ENCODE data around the gene FNIP1. TPM values are rescaled to one million over a fixed set of nuclear protein-coding genes. Genes with fewer than 3 reads are reported as not detected.

FNIP1 gene
- total RNA-seq, 2 donors from 2014 or later, result 52.9 to 54.7 TPM

DNA sequence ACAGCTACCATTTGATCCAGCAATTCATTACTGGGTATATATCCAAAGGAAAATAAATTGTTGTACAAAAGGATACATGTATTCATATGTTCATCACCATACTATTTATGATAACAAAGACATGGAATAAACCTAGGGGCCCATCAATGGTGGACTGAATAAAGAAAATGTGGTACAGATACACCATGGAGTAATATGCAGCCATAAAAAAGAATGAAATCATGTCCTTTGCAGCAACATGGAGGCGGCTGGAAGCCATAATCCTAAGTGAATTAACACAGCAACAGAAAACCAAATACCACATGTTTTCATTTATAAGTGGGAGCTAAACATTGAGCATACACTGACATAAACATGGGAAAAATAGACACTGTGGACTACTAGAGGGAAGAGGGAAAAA is 37.1 kb downstream of the FNIP1 start:
- H3K9me3 ChIP-seq, result no peaks in the 10 kb centered on the region
- no peaks in the 10 kb centered on the region for H3K27me3 ChIP-seq (replicated peaks; ENCODE audit: insufficient read depth)
- H3K27ac ChIP-seq, result no peak overlapping the region
- H3K36me3 ChIP-seq, result no peaks in the 10 kb centered on the region
- ATAC-seq (ENCODE audit: insufficient number of reproducible peaks, low FRiP score, low read depth) (no peak), DNase-seq (ENCODE audit: low spot score) (no peak)
- TF ChIP-seq, protein P1, sequence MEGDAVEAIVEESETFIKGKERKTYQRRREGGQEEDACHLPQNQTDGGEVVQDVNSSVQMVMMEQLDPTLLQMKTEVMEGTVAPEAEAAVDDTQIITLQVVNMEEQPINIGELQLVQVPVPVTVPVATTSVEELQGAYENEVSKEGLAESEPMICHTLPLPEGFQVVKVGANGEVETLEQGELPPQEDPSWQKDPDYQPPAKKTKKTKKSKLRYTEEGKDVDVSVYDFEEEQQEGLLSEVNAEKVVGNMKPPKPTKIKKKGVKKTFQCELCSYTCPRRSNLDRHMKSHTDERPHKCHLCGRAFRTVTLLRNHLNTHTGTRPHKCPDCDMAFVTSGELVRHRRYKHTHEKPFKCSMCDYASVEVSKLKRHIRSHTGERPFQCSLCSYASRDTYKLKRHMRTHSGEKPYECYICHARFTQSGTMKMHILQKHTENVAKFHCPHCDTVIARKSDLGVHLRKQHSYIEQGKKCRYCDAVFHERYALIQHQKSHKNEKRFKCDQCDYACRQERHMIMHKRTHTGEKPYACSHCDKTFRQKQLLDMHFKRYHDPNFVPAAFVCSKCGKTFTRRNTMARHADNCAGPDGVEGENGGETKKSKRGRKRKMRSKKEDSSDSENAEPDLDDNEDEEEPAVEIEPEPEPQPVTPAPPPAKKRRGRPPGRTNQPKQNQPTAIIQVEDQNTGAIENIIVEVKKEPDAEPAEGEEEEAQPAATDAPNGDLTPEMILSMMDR (IDR thresholded peaks at IDR 0.05), result no peak
- peaks cover 28 to 31% of the 10 kb centered on the region in 2 donors for H3K4me1 ChIP-seq (ENCODE audit: control insufficient read depth in 1 of 2, low read depth in 2 of 2)
- H3K4me3 ChIP-seq, result no peak overlapping the region

DNA sequence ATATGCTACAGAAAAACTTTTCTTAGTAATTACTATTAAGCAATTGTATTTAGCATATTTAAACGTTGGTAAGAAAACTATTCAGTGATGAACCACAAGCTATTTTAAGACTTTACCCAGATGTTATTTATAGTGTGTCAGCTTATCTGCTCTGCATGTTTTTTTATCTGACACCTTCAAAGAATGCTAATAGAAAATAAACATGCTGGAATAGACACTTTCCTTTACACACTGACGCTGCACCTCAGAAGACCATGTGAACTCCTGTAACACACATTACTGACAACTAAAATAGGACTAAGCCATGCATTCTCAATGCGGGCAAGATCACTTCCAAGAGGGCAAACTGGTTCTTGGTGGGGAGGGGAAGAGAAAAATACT is 38.3 kb downstream of the FNIP1 start:
- Histone ChIP-seq H3K4me1 (ENCODE audit: control insufficient read depth in 1 of 2, low read depth in 2 of 2) (peaks cover 28 to 31% of the 10 kb centered on the region in 2 donors), H3K27me3 (replicated peaks; ENCODE audit: insufficient read depth) (no peaks in the 10 kb centered on the region), H3K4me3 (no peak overlapping the region), H3K36me3 (no peaks in the 10 kb centered on the region), H3K9me3 (no peaks in the 10 kb centered on the region), H3K27ac (no peak overlapping the region)
- DNase-seq (ENCODE audit: low spot score) (no peak), ATAC-seq (ENCODE audit: insufficient number of reproducible peaks, low FRiP score, low read depth) (no peak)
- TF ChIP-seq, protein P1 (IDR thresholded peaks at IDR 0.05), result no peak

DNA sequence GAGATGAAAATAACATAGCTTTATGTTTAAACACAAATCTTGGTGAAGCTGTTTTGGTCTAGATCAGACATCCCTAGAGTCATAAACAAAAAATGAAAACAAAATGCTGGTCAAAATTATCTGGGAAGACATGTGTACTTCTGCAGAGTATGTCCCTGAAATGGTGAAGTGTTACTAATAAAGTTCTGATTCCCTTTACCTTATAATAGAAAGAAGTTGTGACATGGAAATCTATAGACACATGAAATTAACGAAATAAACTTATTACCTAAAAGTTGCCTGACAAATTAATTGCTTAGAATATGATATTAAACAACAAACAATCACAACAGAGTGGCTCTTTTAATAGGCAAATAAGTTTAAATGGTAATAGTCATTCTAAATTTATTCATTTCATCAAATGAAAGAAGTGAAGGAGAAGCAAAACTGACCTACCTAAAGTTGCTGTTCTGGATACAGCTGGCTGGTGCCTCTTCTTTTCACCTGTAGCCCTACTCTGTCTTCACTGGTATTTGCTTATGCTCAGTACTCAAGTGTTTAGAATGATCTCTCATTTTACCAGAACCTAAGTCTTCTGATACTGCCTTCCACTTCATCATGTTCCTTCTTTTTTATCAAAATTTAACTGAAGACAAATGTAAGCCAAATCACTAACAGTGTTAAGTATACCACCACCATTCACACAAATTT is 38.8 kb downstream of the FNIP1 start:
- DNase-seq (ENCODE audit: low spot score), result no peak
- Histone ChIP-seq H3K9me3 (no peaks in the 10 kb centered on the region), H3K27me3 (replicated peaks; ENCODE audit: insufficient read depth) (no peaks in the 10 kb centered on the region), H3K27ac (no peak overlapping the region), H3K4me1 (ENCODE audit: control insufficient read depth in 1 of 2, low read depth in 2 of 2) (peaks cover 31 to 32% of the 10 kb centered on the region in 2 donors), H3K36me3 (no peaks in the 10 kb centered on the region), H3K4me3 (no peak overlapping the region)
- TF ChIP-seq, protein P1 (IDR thresholded peaks at IDR 0.05), result no peak
- no peak for ATAC-seq (ENCODE audit: insufficient number of reproducible peaks, low FRiP score, low read depth)

DNA sequence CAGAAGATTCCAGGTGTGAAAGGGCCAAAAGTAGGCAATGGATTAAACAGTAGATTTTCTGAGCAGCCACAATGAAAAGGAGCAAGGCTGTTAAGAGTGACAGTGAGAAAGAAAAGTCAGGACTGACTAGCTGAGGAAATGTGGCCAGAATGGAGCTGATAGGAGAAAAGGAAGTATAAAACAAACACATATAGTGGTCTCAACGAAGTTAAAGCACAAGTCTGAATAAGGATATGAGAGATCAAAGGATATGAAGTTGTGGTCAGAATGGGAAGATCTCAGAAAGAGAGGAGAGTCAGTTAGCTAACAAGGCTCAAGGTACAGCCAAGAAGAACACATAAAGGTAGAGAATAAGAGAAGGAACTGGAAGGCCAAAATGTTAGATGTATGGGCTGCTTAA is 39.9 kb downstream of the FNIP1 start:
- Histone ChIP-seq H3K36me3 (no peaks in the 10 kb centered on the region), H3K9me3 (no peaks in the 10 kb centered on the region), H3K4me1 (ENCODE audit: control insufficient read depth in 1 of 2, low read depth in 2 of 2) (peaks cover 31 to 35% of the 10 kb centered on the region in 2 donors), H3K4me3 (no peak overlapping the region), H3K27ac (peak overlapping the region in 1 of 2 donors; percentile 3), H3K27me3 (replicated peaks; ENCODE audit: insufficient read depth) (no peaks in the 10 kb centered on the region)
- ATAC-seq (ENCODE audit: insufficient number of reproducible peaks, low FRiP score, low read depth) (no peak), DNase-seq (ENCODE audit: low spot score) (no peak)
- TF ChIP-seq, protein P1 (IDR thresholded peaks at IDR 0.05), result no peak

DNA sequence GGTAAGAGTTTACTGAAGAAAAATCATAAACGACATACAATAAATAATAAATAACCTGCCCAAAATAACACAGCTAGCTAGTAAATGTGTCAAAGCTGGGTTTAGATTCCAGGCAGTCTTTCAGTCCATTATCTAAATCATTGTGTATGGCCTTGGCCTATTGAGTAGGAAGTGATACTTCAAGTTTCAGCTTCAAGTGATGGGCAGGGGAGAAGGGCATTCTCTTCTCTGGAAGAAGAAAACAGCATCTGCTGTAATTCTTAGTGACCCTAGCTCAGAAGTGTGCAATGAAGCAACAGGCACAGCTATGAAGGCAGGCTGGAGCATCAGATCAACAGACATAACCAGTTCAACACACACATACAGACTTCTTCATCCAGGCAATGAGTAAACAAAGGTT is 42.5 kb downstream of the FNIP1 start:
- no peaks in the 10 kb centered on the region for H3K27me3 ChIP-seq (replicated peaks; ENCODE audit: insufficient read depth)
- no peak for ATAC-seq (ENCODE audit: insufficient number of reproducible peaks, low FRiP score, low read depth)
- TF ChIP-seq, protein P1 (IDR thresholded peaks at IDR 0.05), result no peak
- no peak overlapping the region for H3K27ac ChIP-seq
- DNase-seq (ENCODE audit: low spot score), result no peak
- no peak overlapping the region for H3K4me3 ChIP-seq
- H3K36me3 ChIP-seq, result no peaks in the 10 kb centered on the region
- peaks cover 31 to 44% of the 10 kb centered on the region in 2 donors for H3K4me1 ChIP-seq (ENCODE audit: control insufficient read depth in 1 of 2, low read depth in 2 of 2)
- H3K9me3 ChIP-seq, result no peaks in the 10 kb centered on the region
